Tibial nerve (tissue), 4 donors: ENCODE measurements around the gene MED8. TPM values are rescaled to one million over a fixed set of nuclear protein-coding genes. Genes with fewer than 3 reads are reported as not detected.
"Not testable (repeated sequence)": the region's sequence is repeated elsewhere in the genome, so short reads cannot be mapped to it uniquely, and the experiment has no call there.

Experiments used
- DNase-seq, 2 donors: peaks; one replicate each; pipeline ENCODE4 v3.0.0-alpha.2; 2019; ENCODE audit warnings: low spot score in 2 of 2
- H3K27ac ChIP-seq, 4 donors: fragments of 200-600 bp; sonication (generic) in 3 of 4; one replicate each; pipeline ENCODE4 v1.5.1; 2017 to 2019; ENCODE audit warnings: mild to moderate bottlenecking in 1 of 4
- H3K27me3 ChIP-seq, 2 donors: fragments of 200-600 bp; sonication (generic) in 1 of 2; one replicate each; pipeline versions ENCODE4 v1.5.1 to v1.6.0; 2017 to 2019
- H3K36me3 ChIP-seq, 3 donors: fragments of 200-600 bp; sonication (generic); one replicate each; pipeline ENCODE4 v1.5.1; 2018 to 2019
- H3K4me1 ChIP-seq, 4 donors: fragments of 200-600 bp; sonication (generic) in 3 of 4; one replicate each; pipeline ENCODE4 v1.5.1; 2017 to 2019
- H3K4me3 ChIP-seq, 4 donors: fragments of 200-600 bp; sonication (generic) in 3 of 4; one replicate each; pipeline ENCODE4 v1.5.1; 2017 to 2019; ENCODE audit warnings: mild to moderate bottlenecking in 1 of 4, moderate library complexity in 1 of 4
- H3K9me3 ChIP-seq, 4 donors: fragments of 200-600 bp; sonication (generic) in 3 of 4; one replicate each; pipeline ENCODE4 v1.5.1; 2017 to 2019
- CTCF ChIP-seq, 5 experiments: fragments of 200-600 bp in 3 of 5; fragments of 450-650 bp in 2 of 5; sonication (generic) in 3 of 5; IDR thresholded peaks; one replicate each; pipeline ENCODE4 v1.5.1; 2016 to 2019; ENCODE audit warnings: antibody characterized with exemption in 5 of 5, mild to moderate bottlenecking in 3 of 5, moderate library complexity in 2 of 5
- EP300 ChIP-seq, 2 donors: sonication (generic); formaldehyde crosslinking; IDR thresholded peaks; one replicate each; pipeline ENCODE4 v1.6.1; 2017; ENCODE audit warnings: antibody characterized with exemption in 2 of 2, mild to moderate bottlenecking in 1 of 2
- POLR2A ChIP-seq, 2 donors: fragments of 450-650 bp; IDR thresholded peaks; one replicate each; pipeline ENCODE4 v1.6.1; 2017; ENCODE audit warnings: antibody characterized with exemption in 2 of 2, mild to moderate bottlenecking in 2 of 2, moderate library complexity in 2 of 2
- WGBS, 2 donors: methylation state at CpG; one replicate each; pipeline ENCODE4 v1.1.5; 2018; 5-methylcytosine and 5-hydroxymethylcytosine counted together
- total RNA-seq, 4 donors: library from RNA; depleted of rRNA; stranded (reverse); fragments of >200 nt; gene quantifications; one replicate each; pipeline ENCODE4 v1.1.0, GENCODE V29; 2016

MED8 gene
- total RNA-seq, 4 donors from 2014 or later: 22.8 to 35.1 (median 28.5) TPM

DNA sequence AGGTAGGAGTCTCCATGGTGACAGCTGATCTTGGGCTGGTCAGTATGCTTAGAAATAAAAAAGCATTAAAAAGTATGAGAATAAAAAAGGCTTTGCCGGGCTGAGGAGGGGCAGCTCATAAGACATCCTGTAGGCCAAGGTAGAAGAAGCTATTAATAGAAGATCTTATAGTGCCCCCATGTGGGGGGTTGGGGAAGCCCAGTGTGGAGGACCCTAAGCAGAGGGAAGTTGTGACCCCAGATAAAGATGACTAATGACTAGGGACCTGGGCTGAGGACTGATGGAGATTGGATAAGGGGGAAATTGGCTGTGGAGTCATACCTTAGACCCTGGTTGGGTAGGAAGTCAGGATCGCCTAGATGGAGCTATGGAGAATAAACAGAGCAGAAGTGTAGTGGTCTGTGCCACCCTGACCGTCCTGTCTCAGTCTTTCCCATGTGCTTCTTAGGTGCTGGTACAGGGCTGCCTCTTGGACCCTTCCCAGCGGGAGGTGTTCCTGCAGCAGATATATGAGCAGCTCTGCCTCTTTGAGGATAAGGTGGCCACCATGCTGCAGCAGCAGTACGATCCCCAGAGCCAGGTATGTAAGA, 25.1 kb upstream of the MED8 start:
- no peak overlapping the region for H3K4me3 ChIP-seq
- 74 to 78% methylated on average over 5 of the region's 5 CpGs for WGBS, 2 donors
- no peaks in the 10 kb centered on the region for H3K9me3 ChIP-seq
- H3K36me3 ChIP-seq: peaks cover 0 to 69% (median 8%) of the 10 kb centered on the region in 3 donors
- TF ChIP-seq EP300 (IDR thresholded peaks at IDR 0.05): no peak
- no peak for TF ChIP-seq POLR2A (IDR thresholded peaks at IDR 0.05)
- TF ChIP-seq CTCF (IDR thresholded peaks at IDR 0.05): peak; percentile 57 to 69 (median 60)
- H3K27me3 ChIP-seq: no peaks in the 10 kb centered on the region
- no peak overlapping the region for H3K27ac ChIP-seq
- peak; percentile 26 to 67 for DNase-seq
- no peaks in the 10 kb centered on the region for H3K4me1 ChIP-seq

DNA sequence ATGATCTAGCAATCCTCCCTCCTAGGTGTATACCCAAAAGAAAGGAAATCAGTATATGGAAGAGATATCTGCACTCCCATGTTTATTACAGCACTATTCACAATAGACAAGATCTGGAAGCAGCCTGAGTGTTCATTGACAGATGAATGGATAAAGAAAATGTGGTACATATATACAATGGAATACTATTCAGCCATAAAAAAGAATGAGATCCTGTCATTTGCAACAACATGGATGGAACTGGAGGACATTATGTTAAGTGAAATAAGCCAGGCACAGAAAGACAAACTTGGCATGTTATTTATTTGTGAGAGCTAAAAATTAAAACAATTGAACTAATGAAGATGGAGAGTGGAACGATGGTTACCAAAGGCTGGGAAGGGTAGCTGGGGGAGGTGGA, 23.8 kb upstream of the MED8 start:
- H3K36me3 ChIP-seq: peaks cover 0 to 69% (median 0%) of the 10 kb centered on the region in 3 donors
- H3K27ac ChIP-seq, H3K4me1 ChIP-seq, H3K4me3 ChIP-seq, DNase-seq, H3K27me3 ChIP-seq, H3K9me3 ChIP-seq: not testable (repeated sequence)
- WGBS, 2 donors: 100% methylated on average over 1 of the region's 1 CpG

DNA sequence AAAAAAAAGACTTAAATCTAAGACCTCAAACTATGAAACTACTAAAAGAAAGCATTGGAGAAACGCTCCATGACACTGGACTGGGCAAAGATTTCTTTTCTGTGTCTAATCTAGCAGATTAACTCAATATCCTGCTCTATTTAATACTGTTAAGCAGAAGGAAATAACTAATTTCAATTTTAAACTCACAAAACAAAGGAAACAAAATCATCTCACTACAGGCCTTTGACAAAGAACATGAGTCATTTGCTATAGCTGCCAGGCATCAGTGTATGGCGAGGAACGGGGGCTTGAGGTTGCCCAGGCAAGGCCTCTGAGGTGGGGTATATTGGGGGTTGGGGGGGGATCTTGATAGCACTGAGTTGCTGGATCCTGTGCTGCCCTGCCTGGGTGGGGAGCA, 21.0 kb upstream of the MED8 start:
- no peak for TF ChIP-seq POLR2A (IDR thresholded peaks at IDR 0.05)
- TF ChIP-seq EP300 (IDR thresholded peaks at IDR 0.05): no peak
- TF ChIP-seq CTCF (IDR thresholded peaks at IDR 0.05): no peak
- H3K4me1 ChIP-seq: no peaks in the 10 kb centered on the region
- WGBS, 2 donors: 74 to 91% methylated on average over 3 of the region's 3 CpGs
- H3K4me3 ChIP-seq: no peak overlapping the region
- H3K27ac ChIP-seq: no peak overlapping the region
- no peaks in the 10 kb centered on the region for H3K27me3 ChIP-seq
- no peak for DNase-seq
- no peaks in the 10 kb centered on the region for H3K9me3 ChIP-seq
- H3K36me3 ChIP-seq: peaks cover 0 to 66% (median 9%) of the 10 kb centered on the region in 3 donors

- TF ChIP-seq POLR2A (IDR thresholded peaks at IDR 0.05) (no peak), EP300 (IDR thresholded peaks at IDR 0.05) (no peak), CTCF (IDR thresholded peaks at IDR 0.05) (no peak)
- no peak for DNase-seq
- no peak overlapping the region for H3K27ac ChIP-seq
- peaks cover 0 to 78% (median 25%) of the 10 kb centered on the region in 3 donors for H3K36me3 ChIP-seq
- WGBS, 2 donors: 75 to 80% methylated on average over 2 of the region's 2 CpGs
- no peaks in the 10 kb centered on the region for H3K9me3 ChIP-seq
- H3K4me3 ChIP-seq: no peak overlapping the region
- no peaks in the 10 kb centered on the region for H3K27me3 ChIP-seq
- peaks cover 0 to 8% (median 0%) of the 10 kb centered on the region in 4 donors for H3K4me1 ChIP-seq
Measured at GRCh38 chr1:43405876-43406234, 16.3 kb upstream of the MED8 start.

- Histone ChIP-seq H3K4me1 (peaks cover 0 to 8% (median 0%) of the 10 kb centered on the region in 4 donors), H3K4me3 (no peak overlapping the region), H3K27me3 (no peaks in the 10 kb centered on the region), H3K27ac (no peak overlapping the region), H3K9me3 (no peaks in the 10 kb centered on the region), H3K36me3 (peaks cover 0 to 75% (median 25%) of the 10 kb centered on the region in 3 donors)
- DNase-seq: no peak
- TF ChIP-seq EP300 (IDR thresholded peaks at IDR 0.05) (no peak), CTCF (IDR thresholded peaks at IDR 0.05) (no peak), POLR2A (IDR thresholded peaks at IDR 0.05) (no peak)
- WGBS, 2 donors: 78 to 85% methylated on average over 6 of the region's 6 CpGs
Measured at GRCh38 chr1:43405219-43405875, 15.7 kb upstream of the MED8 start.
